A549 (cell line): ENCODE results near the gene ZNF586. TPM values are rescaled to one million over a fixed set of nuclear protein-coding genes. Genes with fewer than 3 reads are reported as not detected.
A peak's percentile ranks its signal among the peaks of the same experiment; 100 is the strongest.

ENCODE experiments used
- ATAC-seq, 2 experiments: fragments of 200-7000 bp in 1 of 2; fragments of >200 bp in 1 of 2; cut with Nextera tagmentation in 1 of 2; cut with Tn5 transposase in 1 of 2; 3 replicates each; pipeline versions ENCODE4 v1.8.0 to v1.9.1; 2018 to 2020; ENCODE audit warnings: mild to moderate bottlenecking in 1 of 2, moderate library complexity in 1 of 2
- CTCF ChIA-PET: fragments of 300-600 bp; sonication (Branson Sonifier 250); formaldehyde crosslinking; extraction: SDS; loops from one replicate; lab custom pipeline; 2021; ENCODE audit warnings: antibody characterized with exemption, inconsistent platforms; lab: Yijun Ruan, JAX
- POLR2A ChIA-PET: fragments of 350-600 bp; formaldehyde crosslinking; extraction: SDS; loops from one replicate; lab custom pipeline; 2021; ENCODE audit warnings: antibody characterized with exemption, inconsistent platforms; lab: Yijun Ruan, JAX
- DNase-seq, 2 experiments: peaks; one replicate each; pipeline versions ENCODE4 v3.0.0 to v3.0.0-alpha.2; 2011 to 2016; ENCODE audit warnings: low read depth in 1 of 2, low spot score in 1 of 2
- FAIRE-seq: peaks from 2 replicates; lab custom pipeline; 2011; peaks lifted over from hg19 to GRCh38; lab: Jason Lieb, UNC
- H3K27ac ChIP-seq, 2 experiments: fragments of >200 bp; sonication (Bioruptor Twin); formaldehyde crosslinking; 3 replicates each; pipeline ENCODE4 v1.5.1; 2016 to 2017
- H3K4me1 ChIP-seq: fragments of >200 bp; sonication (Bioruptor Twin); formaldehyde crosslinking; 3 replicates; pipeline ENCODE4 v1.6.1; 2016
- H3K4me2 ChIP-seq: fragments of >200 bp; sonication (Bioruptor Twin); formaldehyde crosslinking; 3 replicates; pipeline ENCODE4 v1.6.1; 2016
- H3K4me3 ChIP-seq: fragments of >200 bp; sonication (Bioruptor Twin); formaldehyde crosslinking; 3 replicates; pipeline ENCODE4 v1.5.1; 2016
- H3K9me3 ChIP-seq: fragments of >200 bp; sonication (Bioruptor Twin); formaldehyde crosslinking; 3 replicates; pipeline ENCODE4 v1.6.1; 2016
- ATOH8 ChIP-seq: fragments of 250-450 bp; sonication (Bioruptor Pico); IDR thresholded peaks from 2 replicates; pipeline ENCODE4 v1.5.0; 2020; ENCODE audit warnings: low read depth, mild to moderate bottlenecking, moderate library complexity
- BCL3 ChIP-seq: fragments of >200 bp; sonication (Bioruptor Twin); formaldehyde crosslinking; IDR thresholded peaks from 3 replicates; pipeline ENCODE4 v1.6.1; 2016
- CBX2 ChIP-seq: fragments of 200-600 bp; sonication (generic); IDR thresholded peaks from 2 replicates; pipeline ENCODE4 v1.6.1; 2016; ENCODE audit warnings: low read depth, mild to moderate bottlenecking, borderline replicate concordance
- CBX8 ChIP-seq: fragments of 200-600 bp; sonication (generic); IDR thresholded peaks from 2 replicates; pipeline ENCODE4 v1.6.1; 2016
- CEBPB ChIP-seq, 2 experiments: fragments of >200 bp in 1 of 2; sonication (Bioruptor Twin) in 1 of 2; formaldehyde crosslinking in 1 of 2; IDR thresholded peaks; 2 replicates each; pipeline ENCODE4 v1.6.1; 2012 to 2016
- CHD2 ChIP-seq: fragments of 150-350 bp; IDR thresholded peaks from 2 replicates; pipeline ENCODE4 v1.6.1; 2014; ENCODE audit warnings: low read length; ENCODE audit not compliant: partially characterized antibody
- EHF ChIP-seq: fragments of 250-450 bp; sonication (Bioruptor Pico); IDR thresholded peaks from 2 replicates; pipeline ENCODE4 v1.5.0; 2020; ENCODE audit warnings: mild to moderate bottlenecking
- EP300 ChIP-seq, 2 experiments: fragments of >200 bp; sonication (Bioruptor Twin); formaldehyde crosslinking; IDR thresholded peaks; 2 replicates in 1 of 2; 3 replicates in 1 of 2; pipeline ENCODE4 v1.6.1; 2016 to 2017
- FOSL2 ChIP-seq, 2 experiments: fragments of 450-650 bp in 1 of 2; fragments of >200 bp in 1 of 2; sonication (Bioruptor Twin) in 1 of 2; formaldehyde crosslinking; IDR thresholded peaks; 2 replicates each; pipeline versions ENCODE4 v1.5.0 to v1.6.1; 2016 to 2020; ENCODE audit warnings: mild to moderate bottlenecking in 1 of 2, moderate library complexity in 1 of 2
- FOXS1 ChIP-seq: fragments of 250-450 bp; sonication (Bioruptor Pico); IDR thresholded peaks from 2 replicates; pipeline ENCODE4 v1.5.0; 2020; ENCODE audit warnings: mild to moderate bottlenecking, moderate library complexity
- HEYL ChIP-seq: fragments of 250-450 bp; sonication (Bioruptor Pico); IDR thresholded peaks from 2 replicates; pipeline ENCODE4 v1.8.0; 2021; ENCODE audit warnings: mild to moderate bottlenecking, moderate library complexity
- JUN ChIP-seq, 2 experiments: fragments of >200 bp; sonication (Bioruptor Twin); formaldehyde crosslinking; IDR thresholded peaks; 2 replicates in 1 of 2; 3 replicates in 1 of 2; pipeline ENCODE4 v1.6.1; 2016 to 2017
- JUNB ChIP-seq: fragments of >200 bp; sonication (Bioruptor Twin); formaldehyde crosslinking; IDR thresholded peaks from 2 replicates; pipeline ENCODE4 v1.6.1; 2016
- KDM1A ChIP-seq: fragments of 200-600 bp; sonication (generic); IDR thresholded peaks from 2 replicates; pipeline ENCODE4 v1.6.1; 2016; ENCODE audit warnings: low read depth, mild to moderate bottlenecking
- KDM5A ChIP-seq: fragments of 200-600 bp; sonication (generic); IDR thresholded peaks from 2 replicates; pipeline ENCODE4 v1.6.1; 2016; ENCODE audit warnings: antibody characterized with exemption, mild to moderate bottlenecking
- MAZ ChIP-seq: fragments of 150-350 bp; IDR thresholded peaks from 2 replicates; pipeline ENCODE4 v1.6.1; 2014; ENCODE audit warnings: antibody characterized with exemption, low read depth, low read length, borderline replicate concordance
- PBX3 ChIP-seq: IDR thresholded peaks from 2 replicates; pipeline ENCODE4 v1.6.1; 2012
- PHF8 ChIP-seq: fragments of 200-600 bp; sonication (generic); IDR thresholded peaks from 2 replicates; pipeline ENCODE4 v1.6.1; 2016; ENCODE audit warnings: low read depth, mild to moderate bottlenecking, antibody characterized with exemption, moderate library complexity, borderline replicate concordance
- POLR2A ChIP-seq: IDR thresholded peaks from 2 replicates; pipeline ENCODE4 v1.6.1; 2012; ENCODE audit warnings: mild to moderate bottlenecking, low read length
- RAD21 ChIP-seq, 2 experiments: fragments of >200 bp in 1 of 2; sonication (Bioruptor Twin) in 1 of 2; formaldehyde crosslinking in 1 of 2; IDR thresholded peaks in 1 of 2; conservative IDR thresholded peaks in 1 of 2; 2 replicates in 1 of 2; 3 replicates in 1 of 2; pipeline ENCODE4 v1.6.1; 2012 to 2018; ENCODE audit warnings: inconsistent platforms in 1 of 2
- RARB ChIP-seq: fragments of 250-450 bp; sonication (Bioruptor Pico); IDR thresholded peaks from 2 replicates; pipeline ENCODE4 v1.8.0; 2021; ENCODE audit warnings: mild to moderate bottlenecking, moderate library complexity
- RFX5 ChIP-seq: fragments of 450-650 bp; IDR thresholded peaks from 2 replicates; pipeline ENCODE4 v1.7.1; 2014; ENCODE audit warnings: antibody characterized with exemption, mild to moderate bottlenecking, moderate library complexity
- ZC3H11A ChIP-seq: fragments of 450-650 bp; IDR thresholded peaks from 2 replicates; pipeline ENCODE4 v1.6.1; 2014; ENCODE audit warnings: antibody characterized with exemption, mild to moderate bottlenecking
- ZFP36 ChIP-seq: fragments of 450-650 bp; IDR thresholded peaks from 2 replicates; pipeline ENCODE4 v1.6.1; 2014; ENCODE audit warnings: borderline replicate concordance; ENCODE audit not compliant: partially characterized antibody
- ZNF302 ChIP-seq: fragments of 250-450 bp; sonication (Bioruptor Pico); IDR thresholded peaks from 2 replicates; pipeline ENCODE4 v1.9.0; 2021; ENCODE audit warnings: inconsistent platforms, mild to moderate bottlenecking, moderate library complexity
- WGBS: methylation state at CpG from one replicate; pipeline ENCODE4 v1.1.6; 2017; ENCODE audit errors: missing lambda C conversion rate; 5-methylcytosine and 5-hydroxymethylcytosine counted together
- polyA plus RNA-seq, 4 experiments: library from polyadenylated mRNA; depleted of rRNA in 3 of 4; stranded (reverse); fragments of >200 nt; fragmentation: RNase III in 1 of 4; extraction: RNeasy Plus Mini Kit Qiagen cat#74134 plus additional on column Dnase treatment in 1 of 4; gene quantifications; 2 replicates in 3 of 4; 3 replicates in 1 of 4; pipeline ENCODE4 v1.2.3, GENCODE V29; 2011 to 2017
- TF ChIP-seq, protein P1 (sequence below): fragments of 450-650 bp; IDR thresholded peaks from 2 replicates; pipeline ENCODE4 v1.6.1; 2014; ENCODE audit warnings: antibody characterized with exemption
- TF ChIP-seq, protein P2 (sequence below): IDR thresholded peaks from 2 replicates; pipeline ENCODE4 v1.6.1; 2012
- TF ChIP-seq, protein P3 (sequence below): fragments of >200 bp; sonication (Bioruptor Twin); formaldehyde crosslinking; IDR thresholded peaks from 3 replicates; pipeline ENCODE4 v1.5.1; 2016
- TF ChIP-seq, protein P4 (sequence below): IDR thresholded peaks from 2 replicates; pipeline ENCODE4 v1.6.1; 2012; ENCODE audit warnings: low read depth, borderline replicate concordance

The ZNF586 gene
- polyA plus RNA-seq, 2 of the 4 experiments (the other 2 are of a cell fraction): 7.1 to 8.2 TPM

DNA sequence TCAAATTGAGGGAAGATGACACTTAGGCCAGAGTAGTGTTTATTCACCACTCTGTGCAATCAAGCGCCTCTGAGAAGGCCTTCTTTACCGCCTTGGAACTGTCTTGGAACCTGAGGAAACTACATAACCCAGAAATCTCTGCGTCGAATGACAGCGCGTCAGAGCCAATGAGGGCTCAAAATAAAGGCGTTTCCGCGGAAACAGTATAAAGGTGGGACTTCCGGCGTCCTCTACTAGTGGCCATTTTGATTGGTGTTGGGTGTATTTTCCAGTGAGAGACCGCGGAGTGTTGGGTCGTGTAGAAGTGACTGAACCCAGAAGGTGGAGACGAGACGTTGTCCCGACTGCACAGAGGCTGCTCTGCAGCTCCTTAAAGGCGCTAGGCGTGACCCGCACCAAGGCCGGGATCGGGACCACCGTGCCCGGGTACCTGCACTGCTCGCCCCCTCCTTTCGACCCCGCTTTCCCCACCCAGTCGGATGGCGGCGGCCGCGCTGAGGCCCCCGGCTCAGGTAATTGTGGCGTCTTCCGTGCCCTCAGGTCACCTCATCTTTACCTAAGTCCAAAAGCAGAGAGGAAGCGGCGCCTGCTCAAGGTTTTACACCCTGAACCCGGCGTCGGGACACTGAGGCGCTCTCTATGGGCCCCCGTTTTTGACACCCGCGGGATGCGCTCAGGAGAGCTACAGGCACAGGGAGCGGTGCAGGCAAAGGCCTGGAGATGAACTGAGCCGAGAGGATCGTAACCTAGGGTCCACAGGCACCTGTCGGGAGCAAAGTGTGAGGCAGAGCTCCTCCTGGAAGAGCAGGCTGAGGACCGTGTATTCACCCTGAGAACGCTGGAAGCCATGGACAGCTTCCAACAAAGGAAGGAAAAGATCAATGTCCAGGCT lies 22.6 kb upstream of the ZNF586 start, which contains the start of gene ZNF776:
Gene ZNF776 (plus strand): TSS at position 236 of the 892 bp plus-strand sequence. CDS start 244 bp downstream, at position 480.
- peak within 1 kb of the TSS; percentile 63 to 87 for H3K27ac ChIP-seq
- peaks cover 87% of the 10 kb centered on the region for H3K9me3 ChIP-seq
- FAIRE-seq (peak; percentile 100), DNase-seq (peak; percentile 96 to 98), ATAC-seq (peak; percentile 99 to 100)
- H3K4me1 ChIP-seq: no peaks in the 10 kb centered on the region
- 5% methylated on average over 44 of the region's 51 CpGs for WGBS
- H3K4me2 ChIP-seq: peak within 1 kb of the TSS; percentile 72
- ChIA-PET POLR2A (interaction anchor here (1.5 to 1.6 kb wide), 4 partner anchors 23 to 103 kb away, joined by 3 to 7 read pairs (median 7); partner anchors contain the start of genes ZNF551 and ZNF586), CTCF (interaction anchor here (0.6 to 1.4 kb wide), 3 partner anchors 10 to 464 kb away, joined by 3 read pairs; no protein-coding TSS in a partner anchor)
- H3K4me3 ChIP-seq: peak within 1 kb of the TSS; percentile 73
- no peak for TF ChIP-seq KDM5A
- TF ChIP-seq POLR2A: peak; percentile 32; the same call in 1 of the 2 replicates
- TF ChIP-seq ZC3H11A: no peak
- TF ChIP-seq, protein P1, sequence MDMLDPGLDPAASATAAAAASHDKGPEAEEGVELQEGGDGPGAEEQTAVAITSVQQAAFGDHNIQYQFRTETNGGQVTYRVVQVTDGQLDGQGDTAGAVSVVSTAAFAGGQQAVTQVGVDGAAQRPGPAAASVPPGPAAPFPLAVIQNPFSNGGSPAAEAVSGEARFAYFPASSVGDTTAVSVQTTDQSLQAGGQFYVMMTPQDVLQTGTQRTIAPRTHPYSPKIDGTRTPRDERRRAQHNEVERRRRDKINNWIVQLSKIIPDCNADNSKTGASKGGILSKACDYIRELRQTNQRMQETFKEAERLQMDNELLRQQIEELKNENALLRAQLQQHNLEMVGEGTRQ: no peak
- TF ChIP-seq ZFP36: no peak
- TF ChIP-seq KDM1A: no peak
- no peak for TF ChIP-seq HEYL (CRISPR knock-in tag)
- no peak for TF ChIP-seq CEBPB (IDR thresholded peaks at IDR 0.05)
- TF ChIP-seq CBX8: no peak
- no peak for TF ChIP-seq RAD21 (conservative IDR thresholded peaks at IDR 0.05 in 1 of 2, IDR thresholded peaks at IDR 0.05 in 1 of 2)
- TF ChIP-seq CHD2: no peak
- no peak for TF ChIP-seq MAZ
- TF ChIP-seq ATOH8 (CRISPR knock-in tag): no peak
- TF ChIP-seq FOXS1: no peak
- TF ChIP-seq, protein P2, sequence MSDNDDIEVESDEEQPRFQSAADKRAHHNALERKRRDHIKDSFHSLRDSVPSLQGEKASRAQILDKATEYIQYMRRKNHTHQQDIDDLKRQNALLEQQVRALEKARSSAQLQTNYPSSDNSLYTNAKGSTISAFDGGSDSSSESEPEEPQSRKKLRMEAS: peak; percentile 48; the same call in 1 of the 2 replicates
- TF ChIP-seq, protein P3, sequence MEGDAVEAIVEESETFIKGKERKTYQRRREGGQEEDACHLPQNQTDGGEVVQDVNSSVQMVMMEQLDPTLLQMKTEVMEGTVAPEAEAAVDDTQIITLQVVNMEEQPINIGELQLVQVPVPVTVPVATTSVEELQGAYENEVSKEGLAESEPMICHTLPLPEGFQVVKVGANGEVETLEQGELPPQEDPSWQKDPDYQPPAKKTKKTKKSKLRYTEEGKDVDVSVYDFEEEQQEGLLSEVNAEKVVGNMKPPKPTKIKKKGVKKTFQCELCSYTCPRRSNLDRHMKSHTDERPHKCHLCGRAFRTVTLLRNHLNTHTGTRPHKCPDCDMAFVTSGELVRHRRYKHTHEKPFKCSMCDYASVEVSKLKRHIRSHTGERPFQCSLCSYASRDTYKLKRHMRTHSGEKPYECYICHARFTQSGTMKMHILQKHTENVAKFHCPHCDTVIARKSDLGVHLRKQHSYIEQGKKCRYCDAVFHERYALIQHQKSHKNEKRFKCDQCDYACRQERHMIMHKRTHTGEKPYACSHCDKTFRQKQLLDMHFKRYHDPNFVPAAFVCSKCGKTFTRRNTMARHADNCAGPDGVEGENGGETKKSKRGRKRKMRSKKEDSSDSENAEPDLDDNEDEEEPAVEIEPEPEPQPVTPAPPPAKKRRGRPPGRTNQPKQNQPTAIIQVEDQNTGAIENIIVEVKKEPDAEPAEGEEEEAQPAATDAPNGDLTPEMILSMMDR: no peak
- TF ChIP-seq PHF8: peak; percentile 66; the same call in 1 of the 2 replicates
- no peak for TF ChIP-seq EP300 (IDR thresholded peaks at IDR 0.05)
- peak in 1 of 2 experiments; percentile 74; a peak in 2 of 5 replicates for TF ChIP-seq JUN (IDR thresholded peaks at IDR 0.05)
- TF ChIP-seq FOSL2 (IDR thresholded peaks at IDR 0.05): no peak
- no peak for TF ChIP-seq FOSL2 (CRISPR knock-in tag; IDR thresholded peaks at IDR 0.05)
- peak; percentile 95 for TF ChIP-seq PBX3
- no peak for TF ChIP-seq EHF (CRISPR knock-in tag)
- no peak for TF ChIP-seq CBX2
- TF ChIP-seq ZNF302 (CRISPR knock-in tag): no peak
- TF ChIP-seq, protein P4, sequence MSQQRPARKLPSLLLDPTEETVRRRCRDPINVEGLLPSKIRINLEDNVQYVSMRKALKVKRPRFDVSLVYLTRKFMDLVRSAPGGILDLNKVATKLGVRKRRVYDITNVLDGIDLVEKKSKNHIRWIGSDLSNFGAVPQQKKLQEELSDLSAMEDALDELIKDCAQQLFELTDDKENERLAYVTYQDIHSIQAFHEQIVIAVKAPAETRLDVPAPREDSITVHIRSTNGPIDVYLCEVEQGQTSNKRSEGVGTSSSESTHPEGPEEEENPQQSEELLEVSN: peak; percentile 6; the same call in 1 of the 2 replicates
- no peak for TF ChIP-seq JUNB
- 0 out of 3 replicates have a peak, but pooled peaks have one; percentile 49 for TF ChIP-seq BCL3
- TF ChIP-seq RARB (CRISPR knock-in tag): no peak
- TF ChIP-seq RFX5: no peak
